ENCODE data around the gene TIGD1.
A peak's percentile ranks its signal among the peaks of the same experiment; 100 is the strongest.

TIGD1 gene

DNA sequence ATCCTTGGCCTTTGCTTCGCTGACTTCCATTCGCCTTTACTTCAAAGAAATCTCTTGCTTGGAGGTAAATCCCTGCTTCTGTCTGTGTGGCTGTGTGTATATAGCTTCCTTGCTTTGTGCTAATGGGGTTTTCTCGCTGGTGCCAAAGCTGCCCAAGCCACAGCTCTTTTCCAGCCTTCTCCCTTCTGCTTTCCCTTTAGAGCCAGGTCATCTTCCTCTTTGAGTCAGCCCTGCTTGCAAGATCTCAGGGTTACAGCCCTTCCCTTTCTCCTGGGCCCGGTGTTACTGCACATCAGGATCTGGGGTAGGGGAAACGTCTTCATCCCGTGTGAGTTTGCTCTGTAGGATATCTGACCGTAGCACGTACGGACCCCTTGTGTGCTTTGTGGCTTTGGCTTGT, 19.2 kb upstream of the TIGD1 start:
- DNase-seq, result no peak

DNA sequence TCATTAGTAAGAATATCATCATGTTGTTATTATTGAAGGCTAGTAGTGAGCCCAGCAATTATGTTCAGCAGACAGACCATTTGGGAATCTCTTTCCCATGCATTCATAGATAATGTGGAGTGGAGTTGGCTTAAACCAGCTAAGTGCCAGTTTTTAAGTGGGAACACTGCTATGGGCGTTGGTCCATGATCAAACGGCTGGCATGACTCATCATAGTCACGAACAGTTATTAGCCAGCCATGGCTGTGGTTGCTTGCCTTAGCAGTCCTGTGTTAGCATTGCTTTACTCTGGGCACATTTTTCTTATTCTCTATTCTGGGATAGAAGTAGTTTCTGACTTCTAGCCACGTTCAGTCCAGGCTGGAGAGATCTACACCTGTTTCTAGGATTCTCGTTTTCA, 17.8 kb upstream of the TIGD1 start:
- no peak for DNase-seq

- no peak for DNase-seq
Observed at GRCh38 chr2:232567721-232568120, 17.4 kb upstream of the TIGD1 start.

DNA sequence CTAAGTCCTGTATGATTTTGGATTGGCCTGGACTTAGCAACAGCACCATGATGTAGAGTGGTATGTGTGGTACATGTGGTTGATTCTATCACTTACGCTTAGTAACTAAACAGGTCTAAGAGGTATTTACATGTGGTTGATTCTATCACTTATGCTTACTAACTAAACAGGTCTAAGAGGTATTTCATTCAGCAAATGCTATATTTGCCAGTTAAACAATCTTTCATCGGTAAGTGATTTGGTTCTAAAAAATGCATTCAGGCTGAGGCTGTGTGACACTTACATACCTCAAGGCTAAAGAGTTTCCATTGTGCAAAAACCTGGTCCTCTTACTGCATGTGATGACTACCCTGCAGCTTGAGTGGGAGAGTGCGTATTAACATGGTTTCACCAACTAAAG, 13.2 kb upstream of the TIGD1 start:
- no peak for DNase-seq

- no peak for DNase-seq
Observed at GRCh38 chr2:232562515-232563151, 12.3 kb upstream of the TIGD1 start.

GRCh38 chr2:232556426-232556825, 6.1 kb upstream of the TIGD1 start:
- no peak for DNase-seq

- DNase-seq, result no peak
Observed at GRCh38 chr2:232551776-232552175, 1.4 kb upstream of the TIGD1 start.

- no peak for DNase-seq
Observed at GRCh38 chr2:232551250-232551638, 887 bp upstream of the TIGD1 start.

DNA sequence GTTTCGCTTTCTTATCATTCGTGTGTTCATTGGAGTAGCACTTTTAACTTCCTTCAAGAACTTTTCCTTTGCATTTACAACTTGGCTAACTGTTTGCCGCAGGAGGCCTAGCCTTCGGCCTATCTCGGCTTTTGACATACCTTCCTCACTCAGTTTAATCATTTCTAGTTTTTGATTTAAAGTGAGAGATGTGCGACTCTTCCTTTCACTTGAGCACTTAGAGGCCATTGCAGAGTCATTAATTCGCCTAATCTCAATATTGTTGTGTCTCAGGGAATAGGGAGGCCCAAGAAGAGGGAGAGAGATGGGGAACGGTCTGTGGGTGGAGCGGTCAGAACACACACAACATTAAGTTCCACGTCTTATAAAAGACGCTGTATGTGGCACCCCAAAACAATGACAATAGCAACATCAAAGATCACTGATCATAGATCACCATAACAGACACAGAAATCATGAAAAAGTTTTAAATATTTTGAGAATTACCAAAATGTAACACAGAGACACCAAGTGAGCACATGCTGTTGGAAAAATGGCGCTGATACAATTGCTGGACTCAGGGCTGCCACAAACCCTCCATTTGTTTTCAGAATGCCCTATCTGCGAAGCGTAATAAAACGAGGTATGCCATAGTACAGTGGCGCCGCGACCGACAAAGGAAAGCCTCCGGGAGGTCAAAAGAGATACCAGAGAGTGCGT, 553 bp downstream of the TIGD1 start:
- DNase-seq, result peak; percentile 51

DNA sequence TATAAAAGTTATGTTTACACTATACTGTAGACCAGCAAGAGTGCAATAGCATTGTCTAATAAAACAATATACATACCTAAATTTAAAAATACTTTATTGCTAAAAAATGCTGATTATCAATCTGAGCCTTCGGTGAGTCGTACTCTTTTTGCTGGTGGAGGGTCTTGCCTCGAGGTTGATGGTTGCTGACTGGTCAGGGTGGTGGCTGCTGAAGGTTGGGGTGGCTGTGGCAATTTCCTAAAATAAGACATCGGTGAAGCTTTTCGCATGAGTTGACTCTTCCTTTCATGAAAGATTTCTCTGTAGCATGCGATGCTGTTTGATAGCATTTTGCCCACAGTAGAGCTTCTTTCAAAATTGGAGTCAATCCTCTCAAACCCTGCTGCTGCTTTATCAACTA, 2.4 kb downstream of the TIGD1 start:
- DNase-seq, result no peak

- DNase-seq, result no peak
Observed at GRCh38 chr2:232545511-232546375, 4.6 kb downstream of the TIGD1 start.

DNA sequence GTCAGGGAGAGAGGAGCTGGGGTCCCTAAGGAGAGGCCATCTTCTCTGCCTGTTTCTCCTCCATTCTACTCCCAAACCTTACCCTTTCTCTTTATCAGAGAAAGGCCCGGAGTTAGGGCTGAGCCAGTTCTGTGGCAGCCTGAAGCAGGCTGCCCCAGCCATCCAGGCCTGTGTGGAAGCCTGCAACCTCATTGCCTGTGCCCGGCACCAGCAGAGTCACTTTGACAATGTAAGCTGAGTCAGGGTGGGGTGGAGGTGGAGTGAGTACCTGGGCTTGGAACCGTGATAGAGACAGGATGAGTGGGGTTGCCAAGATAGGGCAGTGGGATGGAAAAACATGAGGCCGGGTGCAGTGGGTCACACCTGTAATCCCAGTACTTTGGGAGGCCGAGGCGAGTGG, 5.7 kb downstream of the TIGD1 start:
- DNase-seq, result no peak

GRCh38 chr2:232543928-232544631, 6.3 kb downstream of the TIGD1 start:
- no peak for DNase-seq

DNA sequence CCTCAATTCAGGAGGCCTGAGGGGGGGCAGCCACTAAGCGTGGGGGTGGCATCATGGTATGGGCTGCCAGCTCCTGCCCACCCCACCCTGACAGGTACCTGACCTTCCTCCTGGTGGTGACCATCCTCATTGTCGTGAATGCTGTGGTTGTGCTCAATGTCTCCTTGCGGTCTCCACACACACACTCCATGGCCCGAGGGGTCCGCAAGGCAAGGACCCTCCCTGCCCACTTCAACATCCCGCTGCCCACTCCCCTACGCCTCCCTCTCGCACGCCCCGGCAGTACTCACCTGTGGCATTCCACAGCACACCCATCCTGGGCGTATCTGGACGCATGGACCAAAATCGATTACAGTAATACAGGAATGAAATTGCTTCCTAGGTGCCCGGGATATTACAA, 6.9 kb downstream of the TIGD1 start:
- DNase-seq, result no peak

- no peak for DNase-seq
Observed at GRCh38 chr2:232542715-232543467, 7.5 kb downstream of the TIGD1 start.

DNA sequence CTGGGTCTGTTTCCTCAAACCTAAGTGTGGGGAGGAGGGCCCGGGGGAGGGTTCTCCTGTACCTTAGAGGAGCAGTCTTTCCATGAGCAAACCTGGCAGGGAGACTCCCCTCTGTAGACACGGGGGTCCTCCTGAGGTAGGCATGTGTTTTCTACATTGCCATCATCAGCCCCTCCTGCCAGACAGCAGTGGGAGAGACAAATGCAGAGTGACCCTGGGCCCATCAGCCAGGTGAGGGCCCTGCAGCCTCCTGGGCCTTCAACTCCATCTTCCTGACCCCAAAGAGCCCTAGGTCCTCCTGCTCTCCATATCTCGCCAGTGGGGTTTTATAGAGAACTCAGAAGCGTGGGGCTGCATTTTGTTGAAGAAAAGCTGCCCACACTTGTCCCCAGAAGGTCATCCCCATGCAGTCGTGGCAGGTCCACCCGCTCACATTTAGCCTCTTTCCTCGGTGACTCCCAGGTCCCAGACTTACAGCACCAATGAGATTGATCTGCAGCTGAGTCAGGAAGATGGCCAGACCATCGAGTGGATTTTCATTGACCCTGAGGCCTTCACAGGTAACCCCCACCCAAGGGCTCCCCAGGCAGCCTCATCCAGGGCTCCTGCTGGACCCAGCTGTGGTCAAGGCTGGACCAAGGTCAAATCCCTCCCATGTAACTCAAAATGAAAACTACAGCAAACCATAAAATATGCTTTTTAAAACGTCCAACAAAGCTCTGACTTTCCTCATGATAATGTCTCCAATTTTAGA, 8.2 kb downstream of the TIGD1 start:
- no peak for DNase-seq

- no peak for DNase-seq
Observed at GRCh38 chr2:232541195-232541960, 9.0 kb downstream of the TIGD1 start.

DNA sequence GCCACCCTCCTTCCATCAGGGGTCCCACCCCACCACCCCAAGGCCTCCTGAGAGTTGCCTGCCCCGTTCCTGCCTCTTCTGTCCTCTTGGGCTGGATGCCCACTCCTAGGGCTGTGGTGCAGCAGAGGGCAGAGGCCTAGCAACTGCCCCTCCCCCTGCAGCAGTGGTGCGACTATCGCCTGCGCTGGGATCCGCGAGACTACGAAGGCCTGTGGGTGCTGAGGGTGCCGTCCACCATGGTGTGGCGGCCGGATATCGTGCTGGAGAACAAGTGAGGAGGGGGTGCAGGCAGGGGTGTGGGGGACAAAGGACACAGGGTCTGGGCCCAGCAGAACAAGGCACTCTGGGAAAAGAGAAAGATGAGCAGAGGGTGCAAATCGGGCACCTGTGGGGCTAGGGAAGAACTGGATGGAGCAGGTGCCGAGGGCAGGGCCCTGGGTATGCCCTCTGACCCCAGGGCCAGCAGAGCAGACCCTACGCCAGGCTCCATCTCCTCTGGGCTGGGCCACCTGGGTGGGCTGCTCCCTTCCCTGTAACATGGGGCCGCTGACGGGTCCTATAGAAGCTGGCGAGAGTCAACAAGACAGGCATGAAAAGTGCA, 9.8 kb downstream of the TIGD1 start:
- DNase-seq, result no peak

DNA sequence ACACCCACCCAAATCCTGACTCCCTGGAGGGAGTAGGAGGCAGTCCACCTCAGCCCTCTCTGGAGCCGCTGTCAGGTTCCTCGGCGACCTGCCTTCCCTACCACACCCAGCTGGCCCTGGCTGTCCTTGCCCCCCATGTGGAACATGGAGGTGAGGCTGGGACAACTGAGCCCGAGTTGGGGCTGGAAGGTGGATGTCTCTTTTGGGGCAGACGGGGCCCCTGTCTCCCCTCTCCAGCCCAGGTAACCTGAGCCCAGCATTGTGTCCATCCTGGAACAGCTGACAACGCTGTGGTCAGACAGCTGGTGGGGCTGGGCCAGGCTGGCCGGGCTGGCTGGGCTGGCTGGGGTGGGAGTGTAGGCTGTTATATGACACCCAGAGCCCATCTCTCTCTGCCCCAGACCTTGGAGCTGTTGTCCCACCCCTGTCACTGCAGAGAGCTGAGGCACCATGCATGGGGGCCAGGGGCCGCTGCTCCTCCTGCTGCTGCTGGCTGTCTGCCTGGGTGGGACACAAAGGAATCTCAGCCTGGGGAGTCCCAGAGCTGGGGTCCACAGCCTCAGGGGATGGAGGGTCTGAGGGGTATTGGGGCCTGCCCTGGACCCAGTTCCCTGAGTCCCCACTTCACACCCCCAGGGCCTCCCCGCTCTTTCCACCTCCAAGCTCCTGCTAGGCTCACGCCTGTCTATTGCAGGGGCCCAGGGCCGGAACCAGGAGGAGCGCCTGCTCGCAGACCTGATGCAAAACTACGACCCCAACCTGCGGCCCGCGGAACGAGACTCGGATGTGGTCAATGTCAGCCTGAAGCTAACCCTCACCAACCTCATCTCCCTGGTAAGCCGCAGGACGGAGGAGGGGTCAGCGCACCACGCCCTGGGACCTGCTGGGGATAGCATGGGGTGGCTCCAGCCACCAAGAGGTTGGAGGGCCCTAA, 10.8 kb downstream of the TIGD1 start, which contains the start of gene CHRNG:
Gene CHRNG, plus strand, starts transcription at position 395 of the 934 bp plus-strand sequence. Its CDS starts 56 bp downstream, at position 451.
- no peak for DNase-seq
